ENCODE measurements around the gene PMPCA. TPM values are rescaled to one million over a fixed set of nuclear protein-coding genes. Genes with fewer than 3 reads are reported as not detected.

Gene PMPCA
- total and polyA plus RNA-seq, 2 of the 13 experiments (the other 11 are each of a cell fraction or from before 2014, with no cell fraction given), result 70.2 to 88.4 TPM

- Histone ChIP-seq H3K36me3 (replicated peaks in 1 of 2; ENCODE audit: control insufficient read depth in 1 of 2, insufficient read depth in 2 of 2, low read length in 2 of 2) (peaks cover 43 to 77% of the 10 kb centered on the region in 2 experiments; a peak in 4 of 5 replicates), H3K27me3 (ENCODE audit: control insufficient read depth in 1 of 2, insufficient read depth in 2 of 2, low read length in 2 of 2) (no peaks in the 10 kb centered on the region), H3K4me3 (replicated peaks in 1 of 3; ENCODE audit: insufficient read depth in 1 of 3, low read depth in 2 of 3, low read length in 3 of 3) (no peak overlapping the region), H4K20me1 (ENCODE audit: insufficient read depth, low read length) (no peaks in the 10 kb centered on the region), H3K9me3 (ENCODE audit: low read length) (no peaks in the 10 kb centered on the region), H3K4me1 (ENCODE audit: insufficient read depth, low read length) (no peaks in the 10 kb centered on the region), H3K9ac (ENCODE audit: insufficient read depth, low read depth, low read length) (no peak overlapping the region), H3K79me2 (ENCODE audit: insufficient read depth, low read length) (no peaks in the 10 kb centered on the region), H3K4me2 (ENCODE audit: low read depth, low read length) (no peak overlapping the region), H2AFZ (ENCODE audit: low read length) (no peak overlapping the region), H3K27ac (ENCODE audit: extremely low read length, insufficient read depth, low read length) (no peak overlapping the region)
- ChIA-PET CTCF (ENCODE audit: low intra/inter-chr PET ratio, low total read pairs) (no interaction called here), POLR2A (no interaction called here)
- 98% methylated on average over 22 of the region's 25 CpGs for WGBS (ENCODE audit: low lambda C conversion rate)
- ATAC-seq (no peak; the same call in 2 of the 3 replicates), FAIRE-seq (no peak), DNase-seq (ENCODE audit: low spot score) (no peak)
- in situ Hi-C loops (cut with HindIII; ENCODE audit: extremely low pct_ligation_motif_present, low pct_unique_long_range_greater_than_20kb) (no loop called here), intact Hi-C loops (cut with micrococcal nuclease; ENCODE audit: unreplicated experiment) (no loop called here)
- no peak for TF ChIP-seq ZNF772 (CRISPR knock-in tag; IDR thresholded peaks at IDR 0.05)
- peak; percentile 76 for TF ChIP-seq AGO2 (optimal IDR thresholded peaks at IDR 0.05; ENCODE audit: low read depth, low read length)
- no TSS peak for BruUV-seq (replicated peaks)
Observed at GRCh38 chr9:136454026-136454796, 43.8 kb downstream of the PMPCA start.

GRCh38 chr9:136455043-136456002, 44.9 kb downstream of the PMPCA start:
- peak; percentile 16 for ATAC-seq
- intact Hi-C loops (cut with micrococcal nuclease; ENCODE audit: unreplicated experiment) (no loop called here), in situ Hi-C loops (cut with HindIII; ENCODE audit: extremely low pct_ligation_motif_present, low pct_unique_long_range_greater_than_20kb) (no loop called here)
- Histone ChIP-seq H3K4me2 (ENCODE audit: low read depth, low read length) (no peak overlapping the region), H3K36me3 (replicated peaks in 1 of 2; ENCODE audit: control insufficient read depth in 1 of 2, insufficient read depth in 2 of 2, low read length in 2 of 2) (peaks cover 45 to 79% of the 10 kb centered on the region in 2 experiments; a peak in 4 of 5 replicates), H2AFZ (ENCODE audit: low read length) (no peak overlapping the region), H3K9me3 (ENCODE audit: low read length) (no peaks in the 10 kb centered on the region), H4K20me1 (ENCODE audit: insufficient read depth, low read length) (no peaks in the 10 kb centered on the region), H3K27me3 (ENCODE audit: control insufficient read depth in 1 of 2, insufficient read depth in 2 of 2, low read length in 2 of 2) (no peaks in the 10 kb centered on the region), H3K9ac (ENCODE audit: insufficient read depth, low read depth, low read length) (no peak overlapping the region), H3K4me3 (replicated peaks in 1 of 3; ENCODE audit: insufficient read depth in 1 of 3, low read depth in 2 of 3, low read length in 3 of 3) (no peak overlapping the region), H3K79me2 (ENCODE audit: insufficient read depth, low read length) (no peaks in the 10 kb centered on the region), H3K4me1 (ENCODE audit: insufficient read depth, low read length) (no peaks in the 10 kb centered on the region), H3K27ac (ENCODE audit: extremely low read length, insufficient read depth, low read length) (no peak overlapping the region)
- TF ChIP-seq MYC (CRISPR knock-in tag; IDR thresholded peaks at IDR 0.05; ENCODE audit: borderline replicate concordance) (no peak), AGO2 (optimal IDR thresholded peaks at IDR 0.05; ENCODE audit: low read depth, low read length) (peak; percentile 39), RBFOX2 (IDR thresholded peaks at IDR 0.05; ENCODE audit: low read depth, low read length) (peak; percentile 42; the same call in 1 of the 2 replicates)
- no peak for DNase-seq (ENCODE audit: low spot score)
- ChIA-PET CTCF (ENCODE audit: low intra/inter-chr PET ratio, low total read pairs) (no interaction called here), POLR2A (no interaction called here)
- no TSS peak for BruUV-seq (replicated peaks)
- FAIRE-seq, result no peak
- 94% methylated on average over 31 of the region's 43 CpGs for WGBS (ENCODE audit: low lambda C conversion rate)

All from HepG2 (cell line).